HEK293T (cell line): Measurements from ENCODE around the gene PPP6R2.

Source experiments
- ARNT ChIP-seq: fragments of 450-650 bp; IDR thresholded peaks from 2 replicates; pipeline ENCODE4 v1.6.1; 2017; ENCODE audit warnings: mild to moderate bottlenecking
- FOXK2 ChIP-seq: fragments of 450-650 bp; IDR thresholded peaks from 2 replicates; pipeline ENCODE4 v1.6.1; 2016; ENCODE audit warnings: mild to moderate bottlenecking
- L3MBTL2 ChIP-seq: fragments of 450-650 bp; conservative IDR thresholded peaks from 2 replicates; pipeline ENCODE4 v1.6.1; 2016; ENCODE audit warnings: mild to moderate bottlenecking
- PKNOX1 ChIP-seq: fragments of 450-650 bp; IDR thresholded peaks from 2 replicates; pipeline ENCODE4 v1.6.1; 2016
- SP1 ChIP-seq: fragments of 450-650 bp; IDR thresholded peaks from 2 replicates; pipeline ENCODE4 v1.6.1; 2017
- SUZ12 ChIP-seq: fragments of 450-650 bp; IDR thresholded peaks from 2 replicates; pipeline ENCODE4 v1.6.1; 2016; ENCODE audit warnings: mild to moderate bottlenecking
- TARDBP ChIP-seq: fragments of 450-650 bp; IDR thresholded peaks from 2 replicates; pipeline ENCODE4 v1.6.1; 2016
- ZNF384 ChIP-seq: fragments of 450-650 bp; IDR thresholded peaks from 2 replicates; pipeline ENCODE4 v1.6.1; 2016

GRCh38 chr22:50482107-50483074 is 139.3 kb downstream of the PPP6R2 start:
- TF ChIP-seq PKNOX1: no peak
- no peak for TF ChIP-seq ZNF384
- TF ChIP-seq FOXK2: no peak
- no peak for TF ChIP-seq SUZ12
- TF ChIP-seq ARNT: no peak
- no peak for TF ChIP-seq TARDBP
- TF ChIP-seq L3MBTL2: no peak
- no peak for TF ChIP-seq SP1
